AG09319 (cell line): ENCODE results near the gene TBC1D16.

Source experiments
- DNase-seq: peaks from one replicate; pipeline ENCODE4 v3.0.0-alpha.2; 2010; ENCODE audit warnings: low read depth; ENCODE audit errors: extremely low read depth
- TF ChIP-seq, protein P1 (sequence below): IDR thresholded peaks from 2 replicates; pipeline ENCODE4 v1.5.1; 2011; ENCODE audit warnings: low read depth, mild to moderate bottlenecking, inconsistent platforms, low read length, moderate library complexity

Gene TBC1D16

DNA sequence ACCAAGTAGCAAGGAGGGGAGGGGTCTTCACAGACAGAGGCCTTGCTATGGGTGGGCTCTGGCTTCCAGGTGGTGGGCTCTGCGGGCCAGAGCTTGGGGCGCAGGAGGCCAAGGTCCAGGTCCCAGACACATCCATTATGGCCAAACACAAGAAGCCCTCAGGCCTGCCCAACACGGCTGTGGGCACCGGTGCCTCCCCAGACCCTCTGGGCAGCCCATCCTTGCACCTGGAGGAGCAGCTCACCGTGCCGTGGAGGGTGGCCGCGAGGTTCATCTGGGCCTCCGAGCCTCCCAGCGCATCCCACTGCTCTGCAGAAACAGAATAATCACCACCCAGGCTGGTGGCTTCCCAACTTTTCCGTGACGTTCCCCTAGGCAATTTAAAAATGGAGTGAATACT, 55.9 kb downstream of the TBC1D16 start:
- TF ChIP-seq, protein P1, sequence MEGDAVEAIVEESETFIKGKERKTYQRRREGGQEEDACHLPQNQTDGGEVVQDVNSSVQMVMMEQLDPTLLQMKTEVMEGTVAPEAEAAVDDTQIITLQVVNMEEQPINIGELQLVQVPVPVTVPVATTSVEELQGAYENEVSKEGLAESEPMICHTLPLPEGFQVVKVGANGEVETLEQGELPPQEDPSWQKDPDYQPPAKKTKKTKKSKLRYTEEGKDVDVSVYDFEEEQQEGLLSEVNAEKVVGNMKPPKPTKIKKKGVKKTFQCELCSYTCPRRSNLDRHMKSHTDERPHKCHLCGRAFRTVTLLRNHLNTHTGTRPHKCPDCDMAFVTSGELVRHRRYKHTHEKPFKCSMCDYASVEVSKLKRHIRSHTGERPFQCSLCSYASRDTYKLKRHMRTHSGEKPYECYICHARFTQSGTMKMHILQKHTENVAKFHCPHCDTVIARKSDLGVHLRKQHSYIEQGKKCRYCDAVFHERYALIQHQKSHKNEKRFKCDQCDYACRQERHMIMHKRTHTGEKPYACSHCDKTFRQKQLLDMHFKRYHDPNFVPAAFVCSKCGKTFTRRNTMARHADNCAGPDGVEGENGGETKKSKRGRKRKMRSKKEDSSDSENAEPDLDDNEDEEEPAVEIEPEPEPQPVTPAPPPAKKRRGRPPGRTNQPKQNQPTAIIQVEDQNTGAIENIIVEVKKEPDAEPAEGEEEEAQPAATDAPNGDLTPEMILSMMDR, result no peak
- DNase-seq, result no peak

DNA sequence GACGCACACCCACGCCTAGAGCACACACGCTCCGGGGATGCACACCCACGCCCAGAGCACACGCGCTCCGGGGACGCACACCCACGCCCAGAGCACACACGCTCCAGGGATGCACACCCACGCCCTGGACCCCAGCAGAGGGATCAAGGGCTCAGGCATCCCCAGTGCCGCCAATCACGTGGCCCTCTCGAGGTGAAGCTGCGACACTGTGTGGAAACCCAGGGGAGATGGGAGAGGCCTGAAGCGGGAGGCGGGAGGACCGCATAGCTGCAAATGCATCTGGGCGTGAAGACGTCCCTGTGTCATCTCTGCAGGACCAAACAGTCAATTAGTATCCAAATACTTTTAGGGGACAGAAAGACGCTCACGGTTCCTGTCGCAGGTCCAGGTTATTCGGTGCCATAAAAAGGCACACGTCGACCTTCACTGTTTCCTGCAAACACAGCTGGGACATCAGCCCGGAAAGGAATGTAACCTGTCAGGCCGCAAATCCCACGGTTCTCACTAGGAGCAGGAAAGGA, 56.4 kb downstream of the TBC1D16 start:
- DNase-seq, result no peak
- TF ChIP-seq, protein P1, result no peak

DNA sequence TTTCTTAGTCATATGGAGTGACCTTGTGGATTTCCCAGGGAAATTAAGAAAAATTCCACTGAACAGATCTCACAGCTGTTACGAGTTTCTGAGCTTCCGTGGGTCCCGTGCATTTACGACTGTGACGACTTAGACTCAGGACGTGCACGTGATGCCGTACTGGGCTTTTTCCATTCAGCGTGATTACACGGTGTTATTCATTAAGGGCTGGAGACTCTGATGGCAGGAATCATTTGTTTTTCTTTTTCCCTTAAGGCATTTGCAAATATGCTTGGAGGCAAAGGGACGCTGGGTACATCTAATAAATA, 57.2 kb downstream of the TBC1D16 start:
- peak; percentile 14 for DNase-seq
- TF ChIP-seq, protein P1, result no peak

DNA sequence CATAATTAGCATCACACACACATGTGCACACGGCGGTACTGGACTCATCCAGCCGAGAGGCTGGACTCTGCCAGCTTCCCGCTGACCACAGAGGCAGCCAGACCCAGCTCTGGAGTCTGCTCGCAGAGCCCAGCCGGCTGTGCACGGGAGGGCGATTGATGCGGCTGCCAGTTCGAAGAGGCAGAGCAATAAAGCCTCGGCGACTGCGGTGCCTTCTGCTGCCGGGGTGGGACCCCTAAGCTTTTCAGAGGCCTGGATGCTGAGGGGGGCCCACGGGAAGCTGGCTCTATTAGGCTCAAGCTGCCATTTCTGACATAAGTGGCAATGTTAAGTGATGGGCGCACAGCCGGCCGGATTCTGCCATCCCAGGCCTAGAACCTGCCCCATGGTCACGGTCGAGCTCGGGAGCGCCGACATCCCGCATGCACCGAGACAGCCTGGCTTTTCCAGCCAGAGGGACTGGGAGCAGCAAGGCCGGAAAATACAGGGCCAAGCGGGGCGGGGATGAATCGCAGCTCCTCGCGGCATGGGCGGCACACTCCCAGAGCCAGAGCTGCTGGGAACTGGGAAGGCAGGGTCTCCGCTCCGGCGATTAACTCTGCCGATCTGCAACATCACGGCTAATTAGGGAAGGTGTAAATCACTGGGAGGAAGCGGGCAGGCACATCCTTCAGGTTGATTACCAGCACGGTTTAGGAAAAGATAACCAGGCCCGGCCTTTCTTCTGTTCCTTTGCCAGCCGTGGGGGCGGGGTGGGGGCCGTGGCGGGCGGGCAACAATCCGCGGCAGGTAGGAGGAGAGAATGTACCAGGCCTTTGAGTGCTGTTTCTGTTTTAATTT, 57.7 kb downstream of the TBC1D16 start:
- DNase-seq, result no peak
- TF ChIP-seq, protein P1, result no peak

DNA sequence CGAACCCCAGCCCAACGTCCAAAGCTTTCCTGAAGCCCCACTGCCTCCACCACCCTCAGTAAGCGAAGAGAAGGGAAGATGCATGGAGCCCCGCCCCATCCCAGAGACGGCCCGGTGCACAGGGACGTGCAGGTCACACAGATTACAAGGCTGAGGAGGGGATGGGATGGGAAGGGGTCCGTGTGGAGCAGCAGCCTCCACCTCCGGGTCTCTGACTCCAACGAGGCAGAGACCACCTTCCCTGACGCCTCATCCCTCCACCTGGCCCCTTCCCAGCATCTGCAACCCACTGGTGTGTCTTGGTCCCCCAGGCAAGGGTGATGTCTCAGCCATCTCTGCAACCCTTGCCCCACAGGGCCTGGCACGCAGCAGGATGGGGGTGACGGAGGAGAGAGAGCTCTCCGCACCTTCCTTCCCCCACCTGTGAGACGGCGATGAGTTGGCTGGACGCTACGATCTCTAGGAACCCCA, 58.5 kb downstream of the TBC1D16 start:
- DNase-seq, result no peak
- TF ChIP-seq, protein P1, result no peak

DNA sequence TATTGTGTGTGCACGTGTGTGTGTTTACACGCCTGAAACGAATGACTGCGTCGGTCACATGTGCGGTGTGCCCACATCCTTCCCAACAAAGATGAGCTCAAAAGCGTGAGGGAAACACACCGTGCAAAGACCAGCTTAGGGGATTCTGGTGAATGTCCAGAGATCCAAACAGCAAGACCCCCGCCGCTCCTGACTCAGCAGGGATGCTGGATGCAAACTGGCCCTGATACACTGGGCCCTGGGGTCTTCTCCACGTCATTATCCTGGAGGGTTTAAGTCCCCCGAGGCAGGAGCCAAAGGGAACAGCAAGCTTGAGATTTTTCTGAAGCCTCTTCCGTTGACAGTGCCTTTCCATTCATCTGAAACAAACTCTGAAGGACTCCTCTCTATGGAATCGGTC, 59.2 kb downstream of the TBC1D16 start:
- TF ChIP-seq, protein P1, result no peak
- DNase-seq, result no peak

DNA sequence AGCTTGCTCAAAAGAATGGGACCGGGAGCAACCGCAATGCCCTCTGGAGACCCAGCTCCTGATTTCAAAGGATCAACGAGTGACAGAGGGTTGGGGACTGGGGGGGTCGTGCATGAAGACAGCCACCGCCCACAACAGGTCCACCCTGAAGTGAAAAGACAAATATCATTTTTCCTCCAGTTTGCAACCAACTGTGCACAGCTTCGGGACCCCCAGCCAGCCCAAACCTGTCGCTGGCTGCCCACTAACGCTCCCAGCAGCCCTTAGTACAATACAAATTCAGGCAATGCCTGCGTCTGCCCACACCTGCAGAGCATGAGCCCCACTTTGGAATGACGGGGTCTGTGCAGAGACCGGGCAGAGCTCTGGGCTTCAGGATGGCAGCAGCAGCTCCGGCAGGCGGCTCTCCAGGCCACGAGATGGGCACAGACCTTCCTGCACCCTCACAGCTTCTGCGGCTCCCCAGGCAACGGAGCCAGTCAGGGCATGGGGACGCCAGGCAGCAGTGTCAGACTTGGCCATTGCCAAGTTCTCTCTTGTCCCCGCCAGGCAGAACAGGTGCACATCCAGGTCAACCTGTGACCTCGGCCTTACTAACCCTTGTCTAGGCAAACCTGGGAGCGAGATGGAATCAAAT, 60.1 kb downstream of the TBC1D16 start:
- DNase-seq, result no peak
- TF ChIP-seq, protein P1, result no peak
